AG04450 (cell line): ENCODE results near the gene PDCD6IP. TPM values are rescaled to one million over a fixed set of nuclear protein-coding genes. Genes with fewer than 3 reads are reported as not detected.
"Not testable (repeated sequence)": the region's sequence is repeated elsewhere in the genome, so short reads cannot be mapped to it uniquely, and the experiment has no call there.

Source experiments
- CTCF ChIA-PET: fragments of 300-600, 350-600 bp; formaldehyde crosslinking; extraction: SDS; loops from one replicate; lab custom pipeline; 2022; ENCODE audit warnings: antibody characterized with exemption, inconsistent platforms; lab: Charles Lee
- POLR2A ChIA-PET: fragments of 350-600 bp; formaldehyde crosslinking; extraction: SDS; loops from one replicate; lab custom pipeline; 2021; ENCODE audit warnings: antibody characterized with exemption, inconsistent platforms; lab: Yijun Ruan, JAX
- DNase-seq: peaks from one replicate; pipeline ENCODE4 v3.0.0-alpha.2; 2011; ENCODE audit warnings: low read depth, low spot score
- H3K27ac ChIP-seq: one replicate; pipeline ENCODE4 v1.5.1; 2012; ENCODE audit warnings: low read depth, low read length, control low read depth
- H3K27me3 ChIP-seq: one replicate; pipeline ENCODE4 v1.6.0; 2012; ENCODE audit warnings: low read length; ENCODE audit not compliant: control insufficient read depth, insufficient read depth
- H3K4me3 ChIP-seq: 2 replicates; pipeline ENCODE4 v1.5.1; 2011; ENCODE audit warnings: mild to moderate bottlenecking, low read depth, low read length, control low read depth
- H3K9me3 ChIP-seq: 2 replicates; pipeline ENCODE4 v1.5.1; 2012; ENCODE audit warnings: low read length; ENCODE audit not compliant: control insufficient read depth, insufficient read depth
- CTCF ChIP-seq: IDR thresholded peaks from 2 replicates; pipeline ENCODE4 v1.5.1; 2011; ENCODE audit warnings: low read depth, low read length, control low read depth, inconsistent platforms
- polyA plus RNA-seq: library from polyadenylated mRNA; depleted of rRNA; stranded (reverse); fragments of >200 nt; gene quantifications from 2 replicates; pipeline ENCODE4 v1.2.3, GENCODE V29; 2011

Gene PDCD6IP
- polyA plus RNA-seq, 1 experiment: 188 TPM

DNA sequence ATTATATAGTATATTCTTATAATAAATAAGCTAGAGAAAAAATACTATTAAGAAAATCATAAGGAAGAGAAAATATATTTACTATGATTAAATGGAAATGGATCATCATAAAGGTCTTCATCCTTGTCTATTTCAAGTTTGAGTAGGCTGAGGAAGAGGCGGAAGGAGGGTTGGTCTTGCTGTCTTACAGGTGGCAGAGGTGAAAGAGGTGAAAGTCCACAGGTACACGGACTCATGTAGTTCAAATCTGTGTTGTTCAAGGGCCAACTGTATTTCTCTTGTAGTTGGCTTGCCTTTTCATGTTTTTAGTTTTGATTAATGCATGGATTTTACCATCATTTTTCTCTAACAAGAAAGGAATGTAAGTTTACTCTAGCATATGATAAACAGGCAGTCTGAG, 41.7 kb downstream of the PDCD6IP start:
- H3K27me3 ChIP-seq: no peaks in the 10 kb centered on the region
- ChIA-PET CTCF (no interaction called here), POLR2A (no interaction called here)
- no peaks in the 10 kb centered on the region for H3K9me3 ChIP-seq
- no peak overlapping the region for H3K27ac ChIP-seq
- H3K4me3 ChIP-seq: no peak overlapping the region
- DNase-seq: no peak
- no peak for TF ChIP-seq CTCF

- H3K9me3 ChIP-seq: no peaks in the 10 kb centered on the region
- ChIA-PET POLR2A (interaction anchor here (0.7 kb wide), 1 partner anchor 19 kb away, joined by 3 read pairs; no protein-coding TSS in a partner anchor), CTCF (no interaction called here)
- H3K27me3 ChIP-seq: no peaks in the 10 kb centered on the region
- no peak for DNase-seq
- no peak for TF ChIP-seq CTCF
- H3K27ac ChIP-seq: no peak overlapping the region
- no peak overlapping the region for H3K4me3 ChIP-seq
Measured at GRCh38 chr3:33848624-33849347, 50.4 kb downstream of the PDCD6IP start.

- CTCF ChIA-PET, H3K27me3 ChIP-seq, H3K4me3 ChIP-seq, POLR2A ChIA-PET, H3K27ac ChIP-seq, H3K9me3 ChIP-seq, DNase-seq: not testable (repeated sequence)
Measured at GRCh38 chr3:33850599-33850998, 52.2 kb downstream of the PDCD6IP start.

DNA sequence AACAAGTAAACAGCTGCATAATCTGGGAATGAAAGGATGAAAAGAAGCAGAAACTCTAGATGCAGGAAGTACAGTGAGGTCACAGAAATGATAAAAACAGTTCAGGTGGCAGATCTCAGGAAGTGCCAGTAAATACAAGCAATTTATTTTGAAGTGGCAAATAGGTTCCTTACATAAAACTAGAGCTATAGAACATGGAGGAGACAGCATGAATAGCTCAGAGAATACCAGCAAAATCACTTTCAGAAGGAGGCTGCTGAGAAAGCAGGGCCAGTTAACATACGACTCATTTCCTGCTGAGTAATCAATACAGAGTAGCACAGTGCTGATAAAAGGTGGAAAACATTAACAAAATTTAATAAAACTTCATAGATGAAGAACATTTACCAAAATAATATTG, 57.0 kb downstream of the PDCD6IP start:
- H3K27me3 ChIP-seq, DNase-seq, H3K9me3 ChIP-seq, H3K4me3 ChIP-seq, H3K27ac ChIP-seq, POLR2A ChIA-PET: not testable (repeated sequence)
- CTCF ChIA-PET: interaction anchor here (0.6 kb wide), 1 partner anchor 374 kb away, joined by 4 read pairs; no protein-coding TSS in a partner anchor

DNA sequence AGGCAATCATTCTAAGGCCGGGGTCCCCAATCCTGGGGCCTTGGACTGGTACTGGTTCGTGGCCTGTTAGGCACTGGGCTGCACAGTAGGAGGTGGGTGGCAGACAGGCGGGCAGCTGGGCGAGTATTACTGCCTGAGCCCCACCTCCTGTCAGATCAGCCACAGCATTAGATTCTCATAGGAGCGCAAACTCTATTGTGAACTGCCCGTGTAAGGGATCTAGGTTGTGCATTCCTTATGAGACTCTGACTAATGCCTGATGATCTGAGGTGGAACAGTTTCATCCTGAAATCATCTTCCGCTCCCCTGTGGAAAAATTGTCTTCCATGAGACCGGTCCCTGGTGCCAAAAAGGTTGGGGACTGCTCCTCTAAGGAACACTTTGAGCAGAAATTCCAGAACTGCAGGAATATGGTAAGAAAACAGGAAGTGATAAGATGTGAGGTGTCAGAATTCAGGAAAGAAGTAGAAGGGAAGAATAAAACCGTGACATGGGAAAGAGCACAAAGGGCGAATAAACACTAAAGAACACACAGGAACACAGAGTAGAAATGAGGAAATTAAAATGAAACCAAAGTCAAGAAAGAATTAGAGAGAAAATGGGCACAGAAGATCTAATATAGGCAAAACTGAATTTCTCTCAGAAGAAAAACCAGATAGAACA, 57.6 kb downstream of the PDCD6IP start:
- ChIA-PET CTCF (interaction anchor here (0.6 kb wide), 1 partner anchor 374 kb away, joined by 4 read pairs; no protein-coding TSS in a partner anchor), POLR2A (no interaction called here)
- Histone ChIP-seq H3K9me3 (no peaks in the 10 kb centered on the region), H3K4me3 (no peak overlapping the region), H3K27me3 (no peaks in the 10 kb centered on the region), H3K27ac (no peak overlapping the region)
- no peak for DNase-seq
- TF ChIP-seq CTCF: no peak

- H3K27me3 ChIP-seq, H3K27ac ChIP-seq, DNase-seq, POLR2A ChIA-PET, H3K4me3 ChIP-seq, CTCF ChIA-PET, H3K9me3 ChIP-seq: not testable (repeated sequence)
Measured at GRCh38 chr3:33857701-33858100, 59.3 kb downstream of the PDCD6IP start.
